Calu3 (cell line): ENCODE measurements around the gene PDIA5. TPM values are rescaled to one million over a fixed set of nuclear protein-coding genes. Genes with fewer than 3 reads are reported as not detected.

Experiments used
- BruUV-seq: library from RNA; stranded (reverse); fragments of 400-500 nt; replicated peaks from 2 replicates; lab custom pipeline; 2021; lab: Mats Ljungman, UMichigan
- CTCF ChIA-PET: fragments of 300-600 bp; sonication (Branson Sonifier 250); formaldehyde crosslinking; loops from one replicate; lab custom pipeline; 2022; ENCODE audit warnings: antibody characterized with exemption; lab: Charles Lee
- DNase-seq: peaks from one replicate; pipeline ENCODE4 v3.0.0; 2022
- H3K27ac Mint-ChIP-seq: one replicate; pipeline ENCODE4 v1.8.0; 2022; ENCODE audit warnings: mixed read lengths; ENCODE audit not compliant: unreplicated experiment
- H3K27me3 Mint-ChIP-seq: one replicate; pipeline ENCODE4 v1.8.0; 2022; ENCODE audit warnings: mixed read lengths; ENCODE audit not compliant: unreplicated experiment
- H3K36me3 Mint-ChIP-seq: one replicate; pipeline ENCODE4 v1.8.0; 2022; ENCODE audit warnings: mild to moderate bottlenecking, moderate library complexity, mixed read lengths; ENCODE audit not compliant: insufficient read depth, unreplicated experiment
- H3K4me1 Mint-ChIP-seq: one replicate; pipeline ENCODE4 v1.8.0; 2022; ENCODE audit warnings: mild to moderate bottlenecking, low read depth, mixed read lengths; ENCODE audit not compliant: unreplicated experiment
- H3K4me3 Mint-ChIP-seq: one replicate; pipeline ENCODE4 v1.8.0; 2022; ENCODE audit warnings: mild to moderate bottlenecking, low read depth, moderate library complexity, mixed read lengths; ENCODE audit not compliant: unreplicated experiment
- H3K9me3 Mint-ChIP-seq: one replicate; pipeline ENCODE4 v1.8.0; 2022; ENCODE audit warnings: low read depth, mixed read lengths; ENCODE audit not compliant: unreplicated experiment
- intact Hi-C: fragments of 100-400 bp; cut with micrococcal nuclease; formaldehyde crosslinking; loops from one replicate; pipeline ENCODE4 v1.10.0; 2022; ENCODE audit not compliant: unreplicated experiment
- total RNA-seq: library from RNA; stranded (reverse); gene quantifications from 2 replicates; pipeline ENCODE4 v1.2.3, GENCODE V29; 2022
- TF ChIP-seq, protein P1 (sequence below): fragments of 200-600 bp; IDR thresholded peaks from one replicate; pipeline ENCODE4 v1.8.0; 2022; ENCODE audit warnings: antibody characterized with exemption; ENCODE audit not compliant: unreplicated experiment

Gene PDIA5
- total RNA-seq, 1 experiment from 2014 or later = 31.6 TPM

DNA sequence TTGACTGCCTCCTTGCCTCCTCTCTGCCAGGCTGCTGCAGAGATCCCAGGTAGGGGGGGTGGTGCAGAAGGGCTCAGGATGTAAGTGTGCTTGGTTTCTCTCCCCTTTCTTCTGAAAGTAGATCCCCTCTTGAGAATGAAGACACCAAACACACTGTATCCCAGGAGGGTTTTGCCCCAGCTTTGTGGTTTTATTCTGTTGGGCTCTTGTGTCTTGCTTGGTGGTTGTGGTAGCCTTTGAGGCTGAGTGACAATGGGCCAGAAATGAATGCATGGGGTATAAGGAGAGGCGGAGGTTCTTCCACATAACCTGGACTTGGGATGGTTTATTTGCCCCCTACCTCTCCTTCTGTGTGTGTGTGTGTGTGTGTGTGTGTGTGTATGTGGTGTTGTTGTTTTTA lies 5.7 kb downstream of the PDIA5 start:
- no peak overlapping the region for H3K27ac Mint-ChIP-seq
- no peaks in the 10 kb centered on the region for H3K9me3 Mint-ChIP-seq
- DNase-seq = no peak
- no peaks in the 10 kb centered on the region for H3K27me3 Mint-ChIP-seq
- CTCF ChIA-PET = no interaction called here
- no TSS peak for BruUV-seq
- TF ChIP-seq, protein P1, sequence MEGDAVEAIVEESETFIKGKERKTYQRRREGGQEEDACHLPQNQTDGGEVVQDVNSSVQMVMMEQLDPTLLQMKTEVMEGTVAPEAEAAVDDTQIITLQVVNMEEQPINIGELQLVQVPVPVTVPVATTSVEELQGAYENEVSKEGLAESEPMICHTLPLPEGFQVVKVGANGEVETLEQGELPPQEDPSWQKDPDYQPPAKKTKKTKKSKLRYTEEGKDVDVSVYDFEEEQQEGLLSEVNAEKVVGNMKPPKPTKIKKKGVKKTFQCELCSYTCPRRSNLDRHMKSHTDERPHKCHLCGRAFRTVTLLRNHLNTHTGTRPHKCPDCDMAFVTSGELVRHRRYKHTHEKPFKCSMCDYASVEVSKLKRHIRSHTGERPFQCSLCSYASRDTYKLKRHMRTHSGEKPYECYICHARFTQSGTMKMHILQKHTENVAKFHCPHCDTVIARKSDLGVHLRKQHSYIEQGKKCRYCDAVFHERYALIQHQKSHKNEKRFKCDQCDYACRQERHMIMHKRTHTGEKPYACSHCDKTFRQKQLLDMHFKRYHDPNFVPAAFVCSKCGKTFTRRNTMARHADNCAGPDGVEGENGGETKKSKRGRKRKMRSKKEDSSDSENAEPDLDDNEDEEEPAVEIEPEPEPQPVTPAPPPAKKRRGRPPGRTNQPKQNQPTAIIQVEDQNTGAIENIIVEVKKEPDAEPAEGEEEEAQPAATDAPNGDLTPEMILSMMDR = no peak
- intact Hi-C loops = no loop called here
- no peak overlapping the region for H3K4me3 Mint-ChIP-seq
- H3K4me1 Mint-ChIP-seq = peaks cover 32% of the 10 kb centered on the region
- peaks cover 12% of the 10 kb centered on the region for H3K36me3 Mint-ChIP-seq

DNA sequence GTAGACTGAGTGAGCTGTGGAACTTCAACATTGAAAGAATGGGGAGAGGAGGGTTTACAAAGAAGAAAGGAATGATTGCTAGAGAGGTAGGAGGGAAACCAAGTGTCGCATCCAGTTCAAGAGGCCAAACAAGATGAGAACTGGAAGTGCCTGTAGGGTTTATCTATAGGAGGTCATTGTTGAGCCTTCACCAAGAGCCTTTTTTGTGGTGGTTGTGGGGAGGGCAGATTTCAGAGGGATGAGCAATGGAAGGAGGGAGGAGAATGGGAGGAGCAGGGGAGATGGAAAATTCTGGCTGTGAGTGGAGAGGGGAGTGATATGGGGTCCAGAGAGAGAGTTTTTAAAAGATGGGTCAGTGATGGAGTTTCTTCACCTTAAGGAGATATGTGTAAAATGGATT lies 8.5 kb downstream of the PDIA5 start:
- intact Hi-C loops = no loop called here
- Mint-ChIP-seq H3K4me1 (peaks cover 23% of the 10 kb centered on the region), H3K36me3 (no peaks in the 10 kb centered on the region), H3K4me3 (no peak overlapping the region), H3K27ac (no peak overlapping the region), H3K9me3 (no peaks in the 10 kb centered on the region), H3K27me3 (no peaks in the 10 kb centered on the region)
- TF ChIP-seq, protein P1 = no peak
- CTCF ChIA-PET = interaction anchor here (0.5 kb wide), 1 partner anchor 61 kb away, joined by 4 read pairs; no protein-coding TSS in a partner anchor
- BruUV-seq = no TSS peak
- no peak for DNase-seq

DNA sequence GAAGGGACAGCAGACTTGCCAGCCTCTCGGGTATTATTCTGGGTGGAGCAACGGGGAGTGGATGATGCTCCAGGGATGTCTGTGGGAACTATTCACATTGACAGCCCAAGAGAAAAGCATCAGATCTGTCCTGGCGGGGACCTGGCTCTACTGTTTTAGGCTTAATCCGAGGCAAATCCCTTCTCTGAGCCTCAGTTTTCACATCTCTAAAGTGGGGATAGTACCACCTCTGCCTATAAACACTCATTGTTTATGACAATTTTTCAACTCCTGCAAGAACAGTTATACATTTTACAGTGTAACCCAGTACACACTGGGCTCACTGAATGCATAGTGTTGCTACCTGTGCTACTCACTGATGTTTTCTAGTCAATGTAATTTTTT lies 9.3 kb downstream of the PDIA5 start:
- Mint-ChIP-seq H3K27ac (no peak overlapping the region), H3K9me3 (no peaks in the 10 kb centered on the region), H3K4me3 (no peak overlapping the region), H3K4me1 (peaks cover 23% of the 10 kb centered on the region), H3K27me3 (no peaks in the 10 kb centered on the region), H3K36me3 (no peaks in the 10 kb centered on the region)
- BruUV-seq = no TSS peak
- intact Hi-C loops = no loop called here
- CTCF ChIA-PET = no interaction called here
- no peak for DNase-seq
- TF ChIP-seq, protein P1 = no peak

GRCh38 chr3:123076496-123077418 lies 9.9 kb downstream of the PDIA5 start:
- Mint-ChIP-seq H3K4me3 (no peak overlapping the region), H3K9me3 (no peaks in the 10 kb centered on the region), H3K36me3 (no peaks in the 10 kb centered on the region), H3K4me1 (peaks cover 23% of the 10 kb centered on the region), H3K27me3 (no peaks in the 10 kb centered on the region), H3K27ac (no peak overlapping the region)
- TF ChIP-seq, protein P1 = no peak
- intact Hi-C loops = no loop called here
- CTCF ChIA-PET = no interaction called here
- peak; percentile 6 for DNase-seq
- no TSS peak for BruUV-seq
